K562 (cell line): ENCODE measurements around the gene AKNAD1. TPM values are rescaled to one million over a fixed set of nuclear protein-coding genes. Genes with fewer than 3 reads are reported as not detected.

Experiments used
- ATAC-seq: fragments of 200-7000 bp; cut with Tn5 transposase; 3 replicates; pipeline ENCODE4 v1.9.1; 2020; ENCODE audit warnings: moderate library complexity
- BruUV-seq: library from RNA; stranded (reverse); fragments of 400-500 nt; replicated peaks from 2 replicates; lab custom pipeline; 2021; lab: Mats Ljungman, UMichigan
- CTCF ChIA-PET: fragments of 300-600 bp; formaldehyde crosslinking; extraction: SDS; loops from one replicate; lab custom pipeline; 2021; ENCODE audit warnings: low intra/inter-chr PET ratio; lab: Yijun Ruan, JAX
- POLR2A ChIA-PET: fragments of 300-600, 350-650 bp; sonication (Branson Sonifier 250); formaldehyde crosslinking; extraction: SDS; loops from one replicate; lab custom pipeline; 2021; ENCODE audit warnings: antibody characterized with exemption, inconsistent platforms; lab: Yijun Ruan, JAX
- DNase-seq, 4 experiments: peaks; one replicate each; pipeline versions ENCODE4 v3.0.0 to v3.0.0-alpha.2; 2011 to 2018; ENCODE audit warnings: low spot score in 3 of 4, mixed read lengths in 3 of 4; ENCODE audit errors: extremely low read depth in 1 of 4
- FAIRE-seq: peaks from 2 replicates; lab custom pipeline; 2011; peaks lifted over from hg19 to GRCh38; lab: Jason Lieb, UNC
- H2AFZ ChIP-seq: 2 replicates; pipeline ENCODE4 v1.6.0; 2011; ENCODE audit warnings: low read depth, low read length, control low read depth, inconsistent platforms
- H3K27ac ChIP-seq: fragments of 200-600 bp; 3 replicates; pipeline ENCODE4 v1.8.0; 2011; ENCODE audit warnings: low read depth, mild to moderate bottlenecking, control low read depth, inconsistent platforms, low read length, moderate library complexity, mixed read lengths; ENCODE audit errors: extremely low read depth
- H3K27me3 ChIP-seq, 2 experiments: fragments of 300-600 bp in 1 of 2; 2 replicates in 1 of 2; 3 replicates in 1 of 2; pipeline versions ENCODE4 v1.6.0 to v1.8.0; 2011; ENCODE audit warnings: inconsistent platforms in 2 of 2, low read length in 2 of 2, mild to moderate bottlenecking in 1 of 2, mixed read lengths in 1 of 2, moderate library complexity in 1 of 2; ENCODE audit not compliant: control insufficient read depth in 2 of 2, insufficient read depth in 2 of 2
- H3K36me3 ChIP-seq: fragments of 300-600 bp; 3 replicates; pipeline ENCODE4 v1.8.0; 2011; ENCODE audit warnings: mild to moderate bottlenecking, low read length, inconsistent platforms; ENCODE audit not compliant: control insufficient read depth, insufficient read depth
- H3K4me1 ChIP-seq, 2 experiments: fragments of 200-600 bp in 1 of 2; replicated peaks in 1 of 2; 2 replicates in 1 of 2; 3 replicates in 1 of 2; pipeline versions ENCODE4 v1.5.1 to v1.8.0; 2011; ENCODE audit warnings: inconsistent platforms in 2 of 2, low read length in 2 of 2, mild to moderate bottlenecking in 1 of 2, mixed read lengths in 1 of 2, moderate library complexity in 1 of 2; ENCODE audit not compliant: control insufficient read depth in 2 of 2, insufficient read depth in 2 of 2
- H3K4me2 ChIP-seq: 2 replicates; pipeline ENCODE4 v1.6.1; 2011; ENCODE audit warnings: low read length, control low read depth, inconsistent platforms, mixed read lengths; ENCODE audit not compliant: insufficient read depth
- H3K4me3 ChIP-seq: fragments of 200-600 bp; sonication (generic), shearing (Covaris generic); 2 replicates; pipeline ENCODE4 v1.5.1; 2016; ENCODE audit warnings: control low read depth, inconsistent platforms
- H3K79me2 ChIP-seq: fragments of 200-600 bp; 3 replicates; pipeline ENCODE4 v1.8.0; 2011; ENCODE audit warnings: low read length, inconsistent platforms; ENCODE audit not compliant: control insufficient read depth, insufficient read depth
- H3K9ac ChIP-seq, 2 experiments: 2 replicates each; pipeline versions ENCODE4 v1.6.0 to v1.6.1; 2011; ENCODE audit warnings: low read depth in 2 of 2, low read length in 2 of 2, control low read depth in 1 of 2, inconsistent platforms in 1 of 2, mild to moderate bottlenecking in 1 of 2, mixed read lengths in 1 of 2; ENCODE audit not compliant: insufficient read depth in 1 of 2
- H3K9me1 ChIP-seq: one replicate; pipeline ENCODE4 v1.6.0; 2011; ENCODE audit warnings: inconsistent platforms, mild to moderate bottlenecking, low read length, moderate library complexity; ENCODE audit not compliant: control insufficient read depth, insufficient read depth
- H3K9me3 ChIP-seq: replicated peaks from 2 replicates; pipeline ENCODE4 v1.5.1; 2011; ENCODE audit warnings: low read depth, low read length, inconsistent platforms; ENCODE audit not compliant: control insufficient read depth, insufficient read depth
- H4K20me1 ChIP-seq: replicated peaks from 2 replicates; pipeline ENCODE4 v1.6.1; 2011; ENCODE audit warnings: low read length, inconsistent platforms, mixed read lengths; ENCODE audit not compliant: control insufficient read depth, insufficient read depth
- NFE2 ChIP-seq: IDR thresholded peaks from 2 replicates; pipeline ENCODE4 v1.6.1; 2014; ENCODE audit warnings: antibody characterized with exemption, low read depth
- PRMT5 ChIP-seq: sonication (generic); formaldehyde crosslinking; IDR thresholded peaks from 2 replicates; pipeline ENCODE4 v1.5.0; 2020; ENCODE audit warnings: missing genetic modification reagents
- ZNF143 ChIP-seq: sonication (generic); formaldehyde crosslinking; IDR thresholded peaks from 2 replicates; pipeline ENCODE4 v1.9.0; 2022; ENCODE audit warnings: mild to moderate bottlenecking, missing genetic modification reagents
- ZNF449 ChIP-seq: fragments of 250-450 bp; sonication (Bioruptor Pico); IDR thresholded peaks from 2 replicates; pipeline ENCODE4 v1.8.0; 2022; ENCODE audit warnings: moderate library complexity, mild to moderate bottlenecking, inconsistent platforms
- WGBS: fragments of 100-300 bp; shearing (Covaris generic); methylation state at CpG from one replicate; pipeline ENCODE4 v1.1.6; 2016; ENCODE audit warnings: low coverage, mixed read lengths; ENCODE audit not compliant: insufficient coverage; ENCODE audit errors: missing lambda C conversion rate; 5-methylcytosine and 5-hydroxymethylcytosine counted together
- in situ Hi-C: fragments of 300-500 bp; cut with MboI; formaldehyde crosslinking; loops from 4 replicates; pipeline ENCODE4 v1.15.0; 2018; ENCODE audit warnings: inconsistent platforms, mixed read lengths
- intact Hi-C: fragments of 100-400 bp; cut with micrococcal nuclease; formaldehyde crosslinking; loops from 2 replicates; pipeline ENCODE4 v1.14.2; 2022
- polyA plus RNA-seq, 8 experiments: library from polyadenylated mRNA; depleted of rRNA in 4 of 8; stranded (reverse) in 5 of 8; unstranded in 3 of 8; fragments of >200 nt; fragmentation: Nextera tagmentation in 2 of 8; fragmentation: Illumina TruSeq in 1 of 8; extraction: Ambion mirVana in 2 of 8; extraction: Trizol in 1 of 8; gene quantifications; 2 replicates each; pipeline versions ENCODE4 v1.2.1 to v1.2.3, GENCODE V29; 2011 to 2014; ENCODE audit warnings: inconsistent platforms in 1 of 8, missing spikeins in 1 of 8
- total RNA-seq, 7 experiments: library from RNA; depleted of rRNA in 6 of 7; stranded (reverse); fragments of >200 nt in 6 of 7; fragmentation: Illumina TruSeq in 2 of 7; extraction: Trizol in 2 of 7; gene quantifications; 2 replicates each; pipeline versions ENCODE4 v1.2.1 to v1.2.3, GENCODE V29; 2011 to 2021; ENCODE audit warnings: low replicate concordance in 1 of 7

AKNAD1 gene
- total and polyA plus RNA-seq, 9 of the 15 experiments (the other 6 are each of a cell fraction or from before 2014, with no cell fraction given) = 0.13 to 0.30 TPM; not detected in 7

- DNase-seq = no peak
- ChIA-PET CTCF (no interaction called here), POLR2A (interaction anchor here (1.2 to 1.4 kb wide), 2 partner anchors 23 to 60 kb away, joined by 3 to 6 read pairs; no protein-coding TSS in a partner anchor)
- Histone ChIP-seq H3K4me3 (no peak overlapping the region), H2AFZ (no peak overlapping the region), H4K20me1 (no peaks in the 10 kb centered on the region), H3K4me1 (no peaks in the 10 kb centered on the region; a peak in 2 of 5 replicates), H3K4me2 (no peak overlapping the region), H3K79me2 (no peaks in the 10 kb centered on the region), H3K9me1 (no peaks in the 10 kb centered on the region), H3K27me3 (no peaks in the 10 kb centered on the region), H3K27ac (no peak overlapping the region), H3K9ac (no peak overlapping the region), H3K36me3 (no peaks in the 10 kb centered on the region), H3K9me3 (no peaks in the 10 kb centered on the region)
- intact Hi-C loops = no loop called here
- no TSS peak for BruUV-seq
- no peak for ATAC-seq
- TF ChIP-seq ZNF143 (CRISPR knock-in tag) (no peak), PRMT5 (CRISPR knock-in tag) (no peak)
- in situ Hi-C loops = no loop called here
- FAIRE-seq = no peak
- WGBS = 5% methylated on average over 3 of the region's 3 CpGs
These were observed 33.3 kb downstream of the AKNAD1 start for GRCh38 chr1:108823632-108824031.

- ChIA-PET CTCF (no interaction called here), POLR2A (interaction anchor here (0.7 kb wide), 1 partner anchor 94 kb away, joined by 3 read pairs; no protein-coding TSS in a partner anchor)
- H2AFZ ChIP-seq = no peak overlapping the region
- no peaks in the 10 kb centered on the region for H3K9me3 ChIP-seq
- no peak overlapping the region for H3K9ac ChIP-seq
- no peak overlapping the region for H3K4me3 ChIP-seq
- no peaks in the 10 kb centered on the region for H3K36me3 ChIP-seq
- no peaks in the 10 kb centered on the region for H4K20me1 ChIP-seq
- intact Hi-C loops = loop anchor here (5.0 to 10.0 kb wide), 2 partner anchors 108 to 175 kb away; partner anchors contain the start of gene FNDC7
- in situ Hi-C loops = no loop called here
- no peaks in the 10 kb centered on the region for H3K9me1 ChIP-seq
- WGBS = 40% methylated on average over 5 of the region's 5 CpGs
- no peaks in the 10 kb centered on the region for H3K27me3 ChIP-seq
- ATAC-seq (no peak), FAIRE-seq (no peak), DNase-seq (no peak)
- H3K4me2 ChIP-seq = no peak overlapping the region
- no TSS peak for BruUV-seq
- TF ChIP-seq ZNF449 (CRISPR knock-in tag) (no peak), NFE2 (no peak)
- peaks cover 0 to 10% of the 10 kb centered on the region in 2 experiments; a peak in 3 of 5 replicates for H3K4me1 ChIP-seq
- no peak overlapping the region for H3K27ac ChIP-seq
- H3K79me2 ChIP-seq = no peaks in the 10 kb centered on the region
These were observed 37.0 kb downstream of the AKNAD1 start for GRCh38 chr1:108819878-108820277.
